ENCODE measurements around the gene TNNI2. TPM values are rescaled to one million over a fixed set of nuclear protein-coding genes. Genes with fewer than 3 reads are reported as not detected.

TNNI2 gene
- total and polyA plus RNA-seq, 2 donors: 4.5 to 13.4 TPM

GRCh38 chr11:1854949-1855885 lies 16.4 kb downstream of the TNNI2 start:
- DNase-seq (ENCODE audit: low read depth in 6 of 9, low spot score in 9 of 9): no peak
- Histone ChIP-seq H3K36me3 (ENCODE audit: control insufficient read depth in 2 of 2, insufficient read depth in 2 of 2, low read length in 1 of 2) (no peaks in the 10 kb centered on the region), H3K4me1 (ENCODE audit: control insufficient read depth in 2 of 2, insufficient read depth in 2 of 2, low read length in 2 of 2) (peaks cover 15 to 69% of the 10 kb centered on the region in 2 donors), H3K9me3 (ENCODE audit: control insufficient read depth in 2 of 2, insufficient read depth in 1 of 2, low read length in 1 of 2) (peaks cover 0 to 1% of the 10 kb centered on the region in 2 donors), H3K27ac (ENCODE audit: low read depth in 1 of 2, low read length in 1 of 2) (no peak overlapping the region), H3K27me3 (ENCODE audit: control insufficient read depth in 2 of 2, insufficient read depth in 1 of 2, low read length in 1 of 2) (no peaks in the 10 kb centered on the region), H3K4me3 (ENCODE audit: low read length in 2 of 2) (peak overlapping the region in 1 of 2 donors; percentile 69)
- WGBS: 89% methylated on average over 26 of the region's 26 CpGs

- H3K27me3 ChIP-seq (ENCODE audit: control insufficient read depth in 2 of 2, insufficient read depth in 1 of 2, low read length in 1 of 2): no peaks in the 10 kb centered on the region
- H3K27ac ChIP-seq (ENCODE audit: low read depth in 1 of 2, low read length in 1 of 2): no peak overlapping the region
- DNase-seq (ENCODE audit: low read depth in 6 of 9, low spot score in 9 of 9): no peak
- 97% methylated on average over 11 of the region's 11 CpGs for WGBS
- H3K9me3 ChIP-seq (ENCODE audit: control insufficient read depth in 2 of 2, insufficient read depth in 1 of 2, low read length in 1 of 2): peaks cover 0 to 1% of the 10 kb centered on the region in 2 donors
- peaks cover 15 to 63% of the 10 kb centered on the region in 2 donors for H3K4me1 ChIP-seq (ENCODE audit: control insufficient read depth in 2 of 2, insufficient read depth in 2 of 2, low read length in 2 of 2)
- H3K36me3 ChIP-seq (ENCODE audit: control insufficient read depth in 2 of 2, insufficient read depth in 2 of 2, low read length in 1 of 2): no peaks in the 10 kb centered on the region
- no peak overlapping the region for H3K4me3 ChIP-seq (ENCODE audit: low read length in 2 of 2)
Measured at GRCh38 chr11:1855886-1856265, 17.1 kb downstream of the TNNI2 start.

- H3K36me3 ChIP-seq (ENCODE audit: control insufficient read depth in 2 of 2, insufficient read depth in 2 of 2, low read length in 1 of 2): no peaks in the 10 kb centered on the region
- H3K4me1 ChIP-seq (ENCODE audit: control insufficient read depth in 2 of 2, insufficient read depth in 2 of 2, low read length in 2 of 2): peaks cover 15 to 57% of the 10 kb centered on the region in 2 donors
- no peak for DNase-seq (ENCODE audit: low read depth in 6 of 9, low spot score in 9 of 9)
- WGBS: 92% methylated on average over 13 of the region's 13 CpGs
- no peak overlapping the region for H3K27ac ChIP-seq (ENCODE audit: low read depth in 1 of 2, low read length in 1 of 2)
- no peaks in the 10 kb centered on the region for H3K27me3 ChIP-seq (ENCODE audit: control insufficient read depth in 2 of 2, insufficient read depth in 1 of 2, low read length in 1 of 2)
- peaks cover 0 to 1% of the 10 kb centered on the region in 2 donors for H3K9me3 ChIP-seq (ENCODE audit: control insufficient read depth in 2 of 2, insufficient read depth in 1 of 2, low read length in 1 of 2)
- no peak overlapping the region for H3K4me3 ChIP-seq (ENCODE audit: low read length in 2 of 2)
Measured at GRCh38 chr11:1856306-1857005, 17.7 kb downstream of the TNNI2 start.

GRCh38 chr11:1857064-1857463 lies 18.3 kb downstream of the TNNI2 start:
- H3K4me1 ChIP-seq (ENCODE audit: control insufficient read depth in 2 of 2, insufficient read depth in 2 of 2, low read length in 2 of 2): peaks cover 12 to 51% of the 10 kb centered on the region in 2 donors
- no peak overlapping the region for H3K27ac ChIP-seq (ENCODE audit: low read depth in 1 of 2, low read length in 1 of 2)
- no peaks in the 10 kb centered on the region for H3K27me3 ChIP-seq (ENCODE audit: control insufficient read depth in 2 of 2, insufficient read depth in 1 of 2, low read length in 1 of 2)
- 96% methylated on average over 11 of the region's 11 CpGs for WGBS
- peaks cover 0 to 1% of the 10 kb centered on the region in 2 donors for H3K9me3 ChIP-seq (ENCODE audit: control insufficient read depth in 2 of 2, insufficient read depth in 1 of 2, low read length in 1 of 2)
- H3K36me3 ChIP-seq (ENCODE audit: control insufficient read depth in 2 of 2, insufficient read depth in 2 of 2, low read length in 1 of 2): no peaks in the 10 kb centered on the region
- no peak for DNase-seq (ENCODE audit: low read depth in 6 of 9, low spot score in 9 of 9)
- H3K4me3 ChIP-seq (ENCODE audit: low read length in 2 of 2): no peak overlapping the region

- Histone ChIP-seq H3K4me3 (ENCODE audit: low read length in 2 of 2) (no peak overlapping the region), H3K9me3 (ENCODE audit: control insufficient read depth in 2 of 2, insufficient read depth in 1 of 2, low read length in 1 of 2) (no peaks in the 10 kb centered on the region), H3K27me3 (ENCODE audit: control insufficient read depth in 2 of 2, insufficient read depth in 1 of 2, low read length in 1 of 2) (no peaks in the 10 kb centered on the region), H3K36me3 (ENCODE audit: control insufficient read depth in 2 of 2, insufficient read depth in 2 of 2, low read length in 1 of 2) (no peaks in the 10 kb centered on the region), H3K4me1 (ENCODE audit: control insufficient read depth in 2 of 2, insufficient read depth in 2 of 2, low read length in 2 of 2) (peaks cover 4 to 43% of the 10 kb centered on the region in 2 donors), H3K27ac (ENCODE audit: low read depth in 1 of 2, low read length in 1 of 2) (no peak overlapping the region)
- DNase-seq (ENCODE audit: low read depth in 6 of 9, low spot score in 9 of 9): no peak
- 98% methylated on average over 9 of the region's 9 CpGs for WGBS
Measured at GRCh38 chr11:1858154-1858553, 19.4 kb downstream of the TNNI2 start.

GRCh38 chr11:1858576-1858975 lies 19.8 kb downstream of the TNNI2 start:
- Histone ChIP-seq H3K27me3 (ENCODE audit: control insufficient read depth in 2 of 2, insufficient read depth in 1 of 2, low read length in 1 of 2) (no peaks in the 10 kb centered on the region), H3K4me3 (ENCODE audit: low read length in 2 of 2) (no peak overlapping the region), H3K27ac (ENCODE audit: low read depth in 1 of 2, low read length in 1 of 2) (no peak overlapping the region), H3K9me3 (ENCODE audit: control insufficient read depth in 2 of 2, insufficient read depth in 1 of 2, low read length in 1 of 2) (no peaks in the 10 kb centered on the region), H3K36me3 (ENCODE audit: control insufficient read depth in 2 of 2, insufficient read depth in 2 of 2, low read length in 1 of 2) (no peaks in the 10 kb centered on the region), H3K4me1 (ENCODE audit: control insufficient read depth in 2 of 2, insufficient read depth in 2 of 2, low read length in 2 of 2) (peaks cover 0 to 39% of the 10 kb centered on the region in 2 donors)
- no peak for DNase-seq (ENCODE audit: low read depth in 6 of 9, low spot score in 9 of 9)
- 99% methylated on average over 7 of the region's 7 CpGs for whole genome bisulfite sequencing

GRCh38 chr11:1859004-1859403 lies 20.2 kb downstream of the TNNI2 start:
- no peak overlapping the region for H3K27ac ChIP-seq (ENCODE audit: low read depth in 1 of 2, low read length in 1 of 2)
- H3K4me3 ChIP-seq (ENCODE audit: low read length in 2 of 2): no peak overlapping the region
- no peaks in the 10 kb centered on the region for H3K9me3 ChIP-seq (ENCODE audit: control insufficient read depth in 2 of 2, insufficient read depth in 1 of 2, low read length in 1 of 2)
- DNase-seq (ENCODE audit: low read depth in 6 of 9, low spot score in 9 of 9): no peak
- WGBS: 84% methylated on average over 4 of the region's 4 CpGs
- H3K27me3 ChIP-seq (ENCODE audit: control insufficient read depth in 2 of 2, insufficient read depth in 1 of 2, low read length in 1 of 2): no peaks in the 10 kb centered on the region
- no peaks in the 10 kb centered on the region for H3K36me3 ChIP-seq (ENCODE audit: control insufficient read depth in 2 of 2, insufficient read depth in 2 of 2, low read length in 1 of 2)
- H3K4me1 ChIP-seq (ENCODE audit: control insufficient read depth in 2 of 2, insufficient read depth in 2 of 2, low read length in 2 of 2): peaks cover 0 to 34% of the 10 kb centered on the region in 2 donors

GRCh38 chr11:1860108-1860507 lies 21.3 kb downstream of the TNNI2 start:
- Histone ChIP-seq H3K9me3 (ENCODE audit: control insufficient read depth in 2 of 2, insufficient read depth in 1 of 2, low read length in 1 of 2) (no peaks in the 10 kb centered on the region), H3K4me3 (ENCODE audit: low read length in 2 of 2) (no peak overlapping the region), H3K27ac (ENCODE audit: low read depth in 1 of 2, low read length in 1 of 2) (no peak overlapping the region), H3K27me3 (ENCODE audit: control insufficient read depth in 2 of 2, insufficient read depth in 1 of 2, low read length in 1 of 2) (no peaks in the 10 kb centered on the region), H3K36me3 (ENCODE audit: control insufficient read depth in 2 of 2, insufficient read depth in 2 of 2, low read length in 1 of 2) (no peaks in the 10 kb centered on the region), H3K4me1 (ENCODE audit: control insufficient read depth in 2 of 2, insufficient read depth in 2 of 2, low read length in 2 of 2) (peaks cover 0 to 27% of the 10 kb centered on the region in 2 donors)
- 98% methylated on average over 1 of the region's 1 CpG for WGBS
- DNase-seq (ENCODE audit: low read depth in 6 of 9, low spot score in 9 of 9): no peak
